Mesenchymal stem cell (in vitro differentiated cells and primary cell): ENCODE measurements around the gene DYRK3.

ENCODE experiments used
- DNase-seq: peaks from one replicate; pipeline ENCODE4 v3.0.0-alpha.2; 2013
- H2AFZ ChIP-seq: one replicate; pipeline ENCODE4 v1.6.1; 2013; ENCODE audit warnings: low read depth, mild to moderate bottlenecking, control low read depth, inconsistent platforms, low read length, moderate library complexity
- H2AK5ac ChIP-seq: 2 replicates; pipeline ENCODE4 v1.6.1; 2013; ENCODE audit warnings: low read length, moderate library complexity, mild to moderate bottlenecking, inconsistent platforms; ENCODE audit not compliant: severe bottlenecking
- H2BK120ac ChIP-seq: one replicate; pipeline ENCODE4 v1.6.1; 2013; ENCODE audit warnings: low read depth, mild to moderate bottlenecking, inconsistent platforms, low read length, moderate library complexity
- H2BK12ac ChIP-seq, 2 experiments: one replicate each; pipeline ENCODE4 v1.6.1; 2013; ENCODE audit warnings: inconsistent platforms in 2 of 2, low read length in 2 of 2, mild to moderate bottlenecking in 2 of 2, moderate library complexity in 2 of 2, control low read depth in 1 of 2
- H2BK15ac ChIP-seq: one replicate; pipeline ENCODE4 v1.6.1; 2013; ENCODE audit warnings: mild to moderate bottlenecking, low read depth, inconsistent platforms; ENCODE audit not compliant: poor library complexity, severe bottlenecking
- H2BK5ac ChIP-seq: 2 replicates; pipeline ENCODE4 v1.6.1; 2013; ENCODE audit warnings: low read depth, mild to moderate bottlenecking, low read length, control low read depth, inconsistent platforms; ENCODE audit not compliant: poor library complexity, severe bottlenecking
- H3K14ac ChIP-seq, 2 experiments: one replicate each; pipeline ENCODE4 v1.6.1; 2013; ENCODE audit warnings: inconsistent platforms in 2 of 2, low read length in 2 of 2, control low read depth in 1 of 2, mild to moderate bottlenecking in 1 of 2, moderate library complexity in 1 of 2
- H3K18ac ChIP-seq, 2 experiments: one replicate each; pipeline ENCODE4 v1.6.1; 2013; ENCODE audit warnings: inconsistent platforms in 2 of 2, low read length in 2 of 2, control low read depth in 1 of 2, low read depth in 1 of 2, mild to moderate bottlenecking in 1 of 2
- H3K23ac ChIP-seq, 2 experiments: one replicate each; pipeline ENCODE4 v1.6.1; 2013; ENCODE audit warnings: inconsistent platforms in 2 of 2, low read length in 2 of 2, mild to moderate bottlenecking in 2 of 2, moderate library complexity in 2 of 2, control low read depth in 1 of 2
- H3K27ac ChIP-seq: 2 replicates; pipeline ENCODE4 v1.5.1; 2013; ENCODE audit warnings: mild to moderate bottlenecking, moderate library complexity, low read length, control low read depth, inconsistent platforms; ENCODE audit not compliant: poor library complexity, severe bottlenecking
- H3K27me3 ChIP-seq, 2 experiments: 2 replicates each; pipeline versions ENCODE4 v1.6.1 to v1.7.0; 2013; ENCODE audit warnings: low read length in 2 of 2, mild to moderate bottlenecking in 2 of 2, moderate library complexity in 2 of 2, control low read depth in 1 of 2, inconsistent platforms in 1 of 2; ENCODE audit not compliant: control insufficient read depth in 1 of 2, insufficient read depth in 1 of 2
- H3K36me3 ChIP-seq, 2 experiments: 2 replicates each; pipeline versions ENCODE4 v1.6.1 to v1.7.0; 2013; ENCODE audit warnings: low read length in 2 of 2, control low read depth in 1 of 2, inconsistent platforms in 1 of 2, low read depth in 1 of 2, mild to moderate bottlenecking in 1 of 2; ENCODE audit not compliant: insufficient read depth in 2 of 2, control insufficient read depth in 1 of 2
- H3K4ac ChIP-seq, 2 experiments: one replicate each; pipeline ENCODE4 v1.6.1; 2013; ENCODE audit warnings: inconsistent platforms in 2 of 2, low read length in 2 of 2, mild to moderate bottlenecking in 2 of 2, moderate library complexity in 2 of 2, control low read depth in 1 of 2, low read depth in 1 of 2
- H3K4me1 ChIP-seq: 2 replicates; pipeline ENCODE4 v1.6.1; 2013; ENCODE audit warnings: low read depth, low read length, control low read depth; ENCODE audit not compliant: control insufficient read depth, insufficient read depth
- H3K4me2 ChIP-seq: 2 replicates; pipeline ENCODE4 v1.6.1; 2013; ENCODE audit warnings: low read length, mild to moderate bottlenecking, inconsistent platforms; ENCODE audit not compliant: poor library complexity, severe bottlenecking
- H3K4me3 ChIP-seq, 2 experiments: 2 replicates each; pipeline versions ENCODE4 v1.5.1 to v1.7.0; 2013; ENCODE audit warnings: low read length in 2 of 2, mild to moderate bottlenecking in 2 of 2, control low read depth in 1 of 2, low read depth in 1 of 2; ENCODE audit not compliant: insufficient read depth in 1 of 2
- H3K79me1 ChIP-seq: replicated peaks from 2 replicates; pipeline ENCODE4 v1.6.1; 2013; ENCODE audit warnings: mild to moderate bottlenecking, control low read depth, low read length, inconsistent platforms; ENCODE audit not compliant: poor library complexity, severe bottlenecking
- H3K9ac ChIP-seq: 2 replicates; pipeline ENCODE4 v1.7.0; 2013; ENCODE audit warnings: mild to moderate bottlenecking, low read length, moderate library complexity
- H3K9me3 ChIP-seq: 2 replicates; pipeline ENCODE4 v1.7.0; 2013; ENCODE audit warnings: mild to moderate bottlenecking, low read length; ENCODE audit not compliant: control insufficient read depth
- H4K8ac ChIP-seq: one replicate; pipeline ENCODE4 v1.6.1; 2013; ENCODE audit warnings: inconsistent platforms, mild to moderate bottlenecking, low read length, moderate library complexity
- H4K91ac ChIP-seq: one replicate; pipeline ENCODE4 v1.6.1; 2013; ENCODE audit warnings: mild to moderate bottlenecking, low read length, inconsistent platforms
- WGBS: methylation state at CpG from one replicate; pipeline ENCODE4 v1.1.7; 2013; ENCODE audit warnings: mixed read lengths; 5-methylcytosine and 5-hydroxymethylcytosine counted together

Gene DYRK3

DNA sequence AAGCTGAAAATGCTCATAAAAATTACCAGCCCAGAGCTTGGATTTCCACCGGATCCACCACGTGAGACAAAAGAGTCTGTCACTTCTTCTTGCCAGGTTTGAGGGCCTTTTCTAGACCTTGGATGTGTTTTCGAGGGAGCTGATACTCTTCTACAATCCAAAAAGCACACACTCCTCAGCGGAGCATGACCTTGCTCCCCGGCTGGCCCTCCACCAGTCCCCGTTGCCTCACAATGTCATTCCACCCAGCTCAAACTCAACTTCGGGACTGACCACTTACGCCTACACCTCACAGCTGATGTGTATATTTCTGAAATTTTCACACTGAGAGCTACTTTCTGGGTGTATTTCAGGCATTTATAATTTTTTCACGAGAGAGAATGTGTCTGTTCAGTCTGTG lies 43.6 kb upstream of the DYRK3 start:
- Histone ChIP-seq H2BK12ac (no peak overlapping the region), H2AK5ac (no peak overlapping the region), H4K91ac (no peak overlapping the region), H3K18ac (no peak overlapping the region), H3K4me2 (no peak overlapping the region), H2BK120ac (no peak overlapping the region), H3K27ac (no peak overlapping the region), H3K27me3 (no peaks in the 10 kb centered on the region), H2BK5ac (no peak overlapping the region), H2BK15ac (no peak overlapping the region), H3K23ac (no peak overlapping the region), H3K14ac (no peak overlapping the region), H4K8ac (no peak overlapping the region), H3K9me3 (no peaks in the 10 kb centered on the region), H3K4me3 (no peak overlapping the region), H3K36me3 (peaks cover 36 to 80% of the 10 kb centered on the region in 2 experiments), H2AFZ (no peak overlapping the region), H3K4ac (no peak overlapping the region), H3K4me1 (peaks cover 10% of the 10 kb centered on the region), H3K9ac (no peak overlapping the region), H3K79me1 (no peaks in the 10 kb centered on the region)
- DNase-seq = no peak
- 95% methylated on average over 5 of the region's 9 CpGs for WGBS

GRCh38 chr1:206593351-206593925 lies 41.9 kb upstream of the DYRK3 start:
- Histone ChIP-seq H3K79me1 (no peaks in the 10 kb centered on the region), H2BK12ac (no peak overlapping the region), H3K4me1 (peaks cover 6% of the 10 kb centered on the region), H3K27me3 (no peaks in the 10 kb centered on the region), H4K91ac (no peak overlapping the region), H3K27ac (no peak overlapping the region), H3K9me3 (no peaks in the 10 kb centered on the region), H3K4me2 (no peak overlapping the region), H2BK120ac (no peak overlapping the region), H3K4me3 (no peak overlapping the region), H2BK15ac (no peak overlapping the region), H2BK5ac (no peak overlapping the region), H2AK5ac (no peak overlapping the region), H2AFZ (no peak overlapping the region), H3K18ac (no peak overlapping the region), H3K14ac (no peak overlapping the region), H4K8ac (no peak overlapping the region), H3K9ac (no peak overlapping the region), H3K4ac (no peak overlapping the region), H3K23ac (no peak overlapping the region), H3K36me3 (peaks cover 30 to 77% of the 10 kb centered on the region in 2 experiments)
- DNase-seq = no peak
- 100% methylated on average over 7 of the region's 7 CpGs for WGBS

DNA sequence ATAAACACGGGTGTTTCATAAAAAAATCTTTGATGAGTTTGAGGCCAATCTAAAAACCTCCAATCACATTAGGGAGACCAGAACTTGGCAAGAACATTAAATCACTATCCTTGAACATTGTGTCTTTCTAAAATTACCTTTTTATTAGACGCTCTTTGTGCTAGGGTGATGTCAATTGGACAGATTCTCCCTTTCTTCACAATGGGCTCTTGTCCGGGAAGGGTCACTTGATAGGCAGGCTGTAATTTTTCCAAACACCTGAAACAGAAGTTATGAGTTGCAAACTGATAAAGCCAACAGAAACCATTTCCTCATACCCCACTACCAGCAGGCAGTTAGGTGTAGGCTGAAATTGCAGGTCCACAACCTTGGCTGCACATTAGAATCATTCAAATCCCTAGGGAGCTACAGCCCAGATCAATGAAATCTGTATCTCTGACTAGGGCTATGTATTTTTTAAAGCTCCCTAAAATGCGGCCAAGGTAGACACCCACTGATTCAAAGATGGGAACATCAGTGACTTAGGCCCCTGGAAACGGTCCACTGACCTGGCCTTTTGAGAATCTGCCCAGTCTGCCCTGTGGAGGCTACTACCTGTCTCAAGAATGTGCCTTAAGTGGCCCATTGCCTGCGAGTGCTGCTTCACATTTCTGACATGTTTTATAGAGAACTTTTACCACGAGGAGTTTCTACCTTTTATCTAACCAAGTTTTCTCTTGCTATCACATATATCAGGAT lies 39.6 kb upstream of the DYRK3 start:
- Histone ChIP-seq H4K91ac (no peak overlapping the region), H3K4me3 (no peak overlapping the region), H2BK120ac (no peak overlapping the region), H3K4me2 (no peak overlapping the region), H3K79me1 (no peaks in the 10 kb centered on the region), H2BK12ac (no peak overlapping the region), H3K4ac (no peak overlapping the region), H3K14ac (no peak overlapping the region), H3K27me3 (no peaks in the 10 kb centered on the region), H2BK5ac (no peak overlapping the region), H3K4me1 (no peaks in the 10 kb centered on the region), H3K9ac (no peak overlapping the region), H3K27ac (no peak overlapping the region), H4K8ac (no peak overlapping the region), H3K36me3 (peaks cover 47 to 94% of the 10 kb centered on the region in 2 experiments), H2AK5ac (no peak overlapping the region), H3K9me3 (no peaks in the 10 kb centered on the region), H3K18ac (no peak overlapping the region), H2BK15ac (no peak overlapping the region), H2AFZ (no peak overlapping the region), H3K23ac (no peak overlapping the region)
- no peak for DNase-seq
- 95% methylated on average over 7 of the region's 7 CpGs for WGBS

- Histone ChIP-seq H3K14ac (no peak overlapping the region), H2BK15ac (no peak overlapping the region), H3K36me3 (peaks cover 48 to 94% of the 10 kb centered on the region in 2 experiments), H3K27ac (no peak overlapping the region), H3K18ac (no peak overlapping the region), H2AK5ac (no peak overlapping the region), H2BK5ac (no peak overlapping the region), H3K9me3 (no peaks in the 10 kb centered on the region), H2AFZ (no peak overlapping the region), H4K8ac (no peak overlapping the region), H3K4me2 (no peak overlapping the region), H3K23ac (no peak overlapping the region), H3K4me1 (no peaks in the 10 kb centered on the region), H2BK12ac (no peak overlapping the region), H3K9ac (no peak overlapping the region), H3K27me3 (no peaks in the 10 kb centered on the region), H4K91ac (no peak overlapping the region), H3K4ac (no peak overlapping the region), H2BK120ac (no peak overlapping the region), H3K4me3 (no peak overlapping the region), H3K79me1 (no peaks in the 10 kb centered on the region)
- no CpG with 5 or more reads among the region's 1 CpG for WGBS
- DNase-seq = no peak
These were observed 39.0 kb upstream of the DYRK3 start for GRCh38 chr1:206596319-206596666.
